GM18519 (cell line): ENCODE data around the gene FBXO42.
"Not testable (repeated sequence)": the region's sequence is repeated elsewhere in the genome, so short reads cannot be mapped to it uniquely, and the experiment has no call there.

Source experiments
- ATAC-seq: cut with Tn5 transposase; IDR thresholded peaks from one replicate; pipeline ENCODE4 v1.9.1; 2021; ENCODE audit warnings: mild to moderate bottlenecking, moderate library complexity; ENCODE audit not compliant: unreplicated experiment, low FRiP score

The FBXO42 gene

DNA sequence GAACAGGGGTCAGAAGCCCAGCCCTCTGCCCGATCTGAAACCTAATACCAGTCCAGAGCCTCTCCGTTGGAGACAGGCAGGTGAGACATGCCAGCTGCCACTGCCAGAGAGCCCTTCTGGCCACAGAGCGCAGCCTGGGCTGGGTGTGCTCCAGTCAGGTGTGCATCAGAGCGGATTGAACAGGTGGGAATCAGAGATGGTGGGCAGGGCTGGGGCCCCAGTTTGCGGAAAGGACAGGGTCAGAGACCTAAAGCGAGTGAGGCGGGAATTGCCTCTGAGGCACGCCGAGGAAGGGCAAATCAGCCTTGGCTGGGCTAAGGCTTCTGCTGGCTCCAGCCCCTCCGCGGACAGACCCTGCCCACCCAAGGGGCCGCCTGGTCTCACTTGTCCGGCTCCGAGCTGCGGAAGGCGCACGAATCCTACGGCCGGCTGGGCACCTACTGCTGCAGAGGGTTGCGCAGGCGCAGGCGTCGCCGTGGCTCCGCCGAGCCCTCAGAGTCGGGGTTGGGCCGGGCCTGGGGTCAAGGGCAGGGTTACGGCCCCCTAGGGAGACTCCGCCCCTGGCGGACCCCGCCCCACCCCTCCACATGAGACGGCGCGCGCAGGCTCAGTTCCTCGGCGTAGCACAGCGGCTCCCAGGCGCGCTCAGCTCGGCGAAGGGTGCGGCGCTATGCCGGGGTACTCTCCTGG, 125.6 kb downstream of the FBXO42 start:
- no peak for ATAC-seq

DNA sequence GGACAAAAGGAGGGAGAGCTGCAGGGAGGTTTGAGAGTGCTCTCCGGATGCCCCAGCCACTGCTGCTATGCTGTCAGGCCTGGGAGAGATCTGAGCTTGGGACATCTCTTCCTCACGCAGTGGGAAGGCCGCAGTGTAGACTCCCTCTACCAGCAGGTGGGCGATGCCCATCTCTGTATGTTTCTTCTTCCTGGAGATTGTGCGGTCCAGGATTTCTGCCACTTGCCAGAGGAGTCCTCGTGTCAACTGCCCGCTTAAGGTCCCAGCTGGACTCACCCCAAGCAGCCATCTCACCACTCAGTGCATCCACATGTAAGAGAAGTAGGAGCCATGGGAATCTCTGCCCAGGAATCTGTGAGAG, 126.2 kb downstream of the FBXO42 start:
- ATAC-seq = no peak

- ATAC-seq = no peak
These were observed 127.8 kb downstream of the FBXO42 start for GRCh38 chr1:16224472-16224871.

GRCh38 chr1:16222716-16223115, 129.6 kb downstream of the FBXO42 start:
- ATAC-seq = not testable (repeated sequence)

GRCh38 chr1:16221499-16221898, 130.8 kb downstream of the FBXO42 start:
- ATAC-seq = no peak

DNA sequence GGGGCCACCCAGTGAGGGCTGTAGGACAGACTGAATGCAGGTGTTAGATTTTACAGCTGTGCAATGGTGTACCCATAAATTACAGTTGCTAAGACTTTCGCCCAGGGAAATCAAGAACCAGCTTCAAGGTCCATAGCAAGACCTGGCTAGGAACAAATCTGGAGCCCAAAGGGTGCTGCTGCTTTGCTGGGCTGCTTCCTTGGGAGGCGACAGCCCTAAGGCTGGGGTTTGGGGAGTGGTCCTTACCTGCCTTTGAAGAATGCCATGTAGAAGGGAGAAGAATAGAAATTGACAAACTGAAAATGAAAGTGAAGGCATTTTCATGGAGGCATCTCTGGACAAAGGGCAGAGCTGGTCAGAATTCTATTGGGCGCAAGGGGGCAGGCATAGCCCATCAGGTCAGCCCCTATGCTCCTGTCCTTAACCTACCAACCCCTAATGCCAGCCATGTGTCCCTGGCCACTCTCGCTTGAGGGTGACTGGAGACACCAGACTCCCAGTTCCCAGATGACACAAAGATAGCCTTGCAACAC, 132.2 kb downstream of the FBXO42 start:
- ATAC-seq = no peak

GRCh38 chr1:16218674-16219071, 133.6 kb downstream of the FBXO42 start:
- ATAC-seq = no peak

DNA sequence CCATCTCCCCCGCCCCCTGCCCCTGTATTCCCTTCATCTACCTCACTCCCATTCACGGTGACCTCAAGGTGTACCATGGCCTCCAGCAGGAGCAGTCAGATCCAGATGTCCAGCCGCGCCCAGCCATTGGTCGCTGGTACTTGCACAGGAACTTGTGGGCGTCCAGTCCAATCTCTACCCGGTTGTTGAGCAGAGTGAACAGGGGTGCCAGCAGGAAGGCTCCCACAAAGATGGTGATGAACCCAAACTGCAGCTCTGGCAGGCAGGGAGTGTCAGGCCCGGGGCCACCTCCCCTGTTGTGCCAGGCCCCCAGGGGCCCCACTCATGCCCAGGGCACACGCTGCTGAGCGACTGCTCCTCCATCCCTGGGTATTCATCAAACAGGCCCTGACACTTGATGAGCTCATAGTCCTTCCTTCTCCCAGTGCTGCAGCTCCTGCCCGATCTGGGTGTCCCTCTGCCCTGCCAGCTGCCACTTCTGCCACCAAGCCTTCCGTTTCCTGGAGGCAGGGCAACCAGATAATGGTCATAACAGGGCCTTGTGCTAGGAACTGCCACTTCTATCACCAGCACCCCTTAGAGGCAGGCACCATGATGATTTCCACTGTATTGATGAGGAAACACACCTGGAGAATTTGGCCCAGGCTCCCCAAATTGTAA, 134.1 kb downstream of the FBXO42 start:
- no peak for ATAC-seq

- ATAC-seq = peak; percentile 59
These were observed 135.1 kb downstream of the FBXO42 start for GRCh38 chr1:16217061-16217785.

DNA sequence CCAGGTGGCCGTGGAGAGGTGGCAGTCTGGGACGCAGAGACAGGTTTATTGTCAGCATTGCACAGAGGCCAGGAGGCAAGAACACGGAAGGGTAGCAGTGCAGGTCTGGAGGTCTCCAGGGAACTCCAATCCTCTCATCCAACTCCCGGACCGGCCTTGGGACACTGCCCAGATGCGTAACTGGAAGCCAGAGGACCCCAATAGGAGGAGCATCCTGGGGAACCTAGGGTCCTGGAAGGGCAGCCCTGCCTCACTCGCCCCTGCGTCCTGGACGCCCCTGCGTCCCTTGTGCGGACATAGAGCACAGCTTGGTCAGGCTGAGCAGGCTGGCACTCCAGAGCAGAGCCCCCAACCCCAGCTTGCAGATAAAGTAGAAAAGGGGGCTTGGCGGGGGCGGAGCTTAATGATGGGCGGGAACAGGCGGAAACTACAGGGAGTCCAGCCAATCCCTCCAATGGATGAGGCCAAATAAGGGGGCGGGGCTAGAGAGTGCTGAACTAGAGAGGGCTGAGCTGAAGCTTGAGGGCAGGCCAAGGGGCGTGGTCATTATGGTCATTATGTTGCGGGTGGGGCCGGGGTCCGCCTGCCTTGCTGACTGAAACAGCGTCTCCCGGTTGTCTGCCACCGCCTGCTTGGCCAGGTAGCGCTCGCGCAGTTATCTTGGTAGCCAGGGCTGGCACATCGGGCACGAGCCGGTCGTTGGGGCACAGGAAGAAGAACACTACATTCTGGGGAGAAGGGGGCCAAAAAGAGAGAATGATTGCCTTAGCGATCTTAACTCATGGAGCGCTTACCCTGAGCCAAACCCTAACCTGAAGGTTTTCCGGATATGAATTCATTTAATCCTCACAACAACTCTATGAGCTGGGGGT, 136.2 kb downstream of the FBXO42 start:
- ATAC-seq = no peak

- ATAC-seq = not testable (repeated sequence)
These were observed 137.0 kb downstream of the FBXO42 start for GRCh38 chr1:16215240-16215639.

DNA sequence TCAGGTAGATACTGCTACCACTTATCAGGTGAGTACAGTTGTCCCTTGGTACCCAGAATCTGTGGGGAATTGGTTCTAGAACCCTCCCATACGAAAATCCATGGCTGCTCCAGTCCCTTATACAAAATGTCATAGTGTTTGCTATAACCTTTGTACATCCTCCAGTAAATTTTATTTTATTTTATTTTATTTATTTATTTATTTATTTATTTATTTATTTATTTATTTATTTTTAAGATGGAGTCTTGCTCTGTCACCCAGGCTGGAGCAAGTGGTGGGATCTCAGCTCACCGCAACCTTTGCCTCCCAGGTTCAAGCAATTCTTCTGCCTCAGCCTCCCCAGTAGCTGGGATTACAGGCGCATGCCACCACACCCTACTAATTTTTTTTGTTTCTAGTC, 138.7 kb downstream of the FBXO42 start:
- ATAC-seq = not testable (repeated sequence)

DNA sequence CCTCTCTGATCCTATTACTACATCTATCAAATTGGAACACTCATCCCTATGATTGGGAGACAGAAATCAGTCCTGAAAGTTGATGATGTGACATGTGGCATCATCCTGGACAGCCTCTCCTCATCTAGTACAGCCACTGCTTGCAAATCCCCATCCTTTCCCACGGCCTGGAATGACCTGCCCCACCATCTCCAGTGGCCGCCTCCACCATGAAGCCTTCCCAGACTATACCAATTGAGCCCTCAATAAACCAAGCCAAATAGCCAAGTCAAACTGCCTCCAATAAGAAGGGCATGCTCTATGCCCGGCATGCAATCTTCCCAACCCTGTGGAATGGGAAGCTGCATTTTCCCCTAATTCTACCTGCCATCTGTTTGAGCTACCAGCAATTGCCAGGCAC, 139.3 kb downstream of the FBXO42 start:
- ATAC-seq = no peak

GRCh38 chr1:16212251-16212961, 139.9 kb downstream of the FBXO42 start, which contains the start of gene ARHGEF19:
TSS of gene ARHGEF19 (minus strand) at chr1:16212652. CDS start at chr1:16209054, 3,598 bp downstream.
- no peak for ATAC-seq

- no peak for ATAC-seq
These were observed 140.5 kb downstream of the FBXO42 start for GRCh38 chr1:16211824-16212223.

DNA sequence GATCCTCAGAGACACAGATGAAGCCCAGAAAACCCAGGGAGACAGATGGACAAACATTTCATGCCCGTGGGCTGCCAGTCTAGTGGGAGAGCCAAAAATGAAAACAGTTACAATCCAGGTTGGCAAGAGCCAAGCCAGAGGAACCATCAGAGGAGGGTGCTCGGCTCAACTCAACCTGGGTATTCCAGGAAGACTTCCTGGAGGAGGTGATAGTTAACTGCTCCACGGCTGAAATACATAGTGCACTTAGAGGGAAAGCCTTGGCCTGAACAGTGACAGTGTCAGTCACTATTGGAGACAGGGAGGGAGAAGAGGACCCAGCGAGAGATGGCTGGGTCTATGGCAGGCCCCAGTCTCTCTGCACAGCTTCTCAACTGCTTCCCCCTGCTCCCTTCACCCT, 141.7 kb downstream of the FBXO42 start:
- ATAC-seq = no peak

GRCh38 chr1:16209847-16210407, 142.4 kb downstream of the FBXO42 start:
- ATAC-seq = no peak

- no peak for ATAC-seq
These were observed 143.0 kb downstream of the FBXO42 start for GRCh38 chr1:16209132-16209846.
